SK-N-SH (cell line): ENCODE results near the gene SLC30A3. TPM values are rescaled to one million over a fixed set of nuclear protein-coding genes. Genes with fewer than 3 reads are reported as not detected.

Experiments
- CTCF ChIA-PET: fragments of 300-600, 350-600 bp; formaldehyde crosslinking; extraction: SDS; loops from one replicate; lab custom pipeline; 2021; lab: Yijun Ruan, JAX
- POLR2A ChIA-PET: fragments of 350-600 bp; sonication (Branson Sonifier 250); formaldehyde crosslinking; extraction: SDS; loops from one replicate; lab custom pipeline; 2020; ENCODE audit warnings: antibody characterized with exemption, inconsistent platforms; lab: Yijun Ruan, JAX
- DNase-seq: peaks from one replicate; pipeline ENCODE4 v3.0.0; 2012
- H2AFZ ChIP-seq: fragments of 200-600 bp; sonication (generic); 2 replicates; pipeline ENCODE4 v1.8.1; 2016; ENCODE audit warnings: antibody characterized with exemption, mild to moderate bottlenecking, low read depth
- H3F3A ChIP-seq: fragments of 200-600 bp; sonication (generic); replicated peaks from 2 replicates; pipeline ENCODE3; 2016; ENCODE audit warnings: antibody characterized with exemption, mild to moderate bottlenecking; ENCODE audit not compliant: insufficient read depth
- H3K27ac ChIP-seq, 2 experiments: fragments of 200-500 bp in 1 of 2; fragments of 200-600 bp in 1 of 2; sonication (Bioruptor generic) in 1 of 2; sonication (generic), shearing (Covaris generic) in 1 of 2; 2 replicates each; pipeline versions ENCODE4 v1.5.1 to v1.6.1; 2014 to 2016; ENCODE audit warnings: low read depth in 2 of 2, inconsistent platforms in 1 of 2, low read length in 1 of 2, mild to moderate bottlenecking in 1 of 2, mixed read lengths in 1 of 2
- H3K27me3 ChIP-seq: fragments of 200-600 bp; sonication (generic), shearing (Covaris generic); 2 replicates; pipeline ENCODE4 v1.6.1; 2016; ENCODE audit warnings: mixed run types; ENCODE audit not compliant: insufficient read depth
- H3K36me3 ChIP-seq, 2 experiments: fragments of 200-500 bp in 1 of 2; fragments of 200-600 bp in 1 of 2; sonication (Bioruptor generic) in 1 of 2; sonication (generic) in 1 of 2; replicated peaks in 1 of 2; 2 replicates each; pipeline versions ENCODE3 to v1.5.1; 2014 to 2016; ENCODE audit warnings: low read length in 1 of 2, mild to moderate bottlenecking in 1 of 2; ENCODE audit not compliant: insufficient read depth in 2 of 2, control insufficient read depth in 1 of 2
- H3K4me1 ChIP-seq, 2 experiments: fragments of 200-500 bp in 1 of 2; fragments of 200-600 bp in 1 of 2; sonication (Bioruptor generic) in 1 of 2; sonication (generic), shearing (Covaris generic) in 1 of 2; 2 replicates each; pipeline versions ENCODE4 v1.5.1 to v1.6.1; 2014 to 2016; ENCODE audit warnings: low read depth in 1 of 2, low read length in 1 of 2, mixed run types in 1 of 2; ENCODE audit not compliant: insufficient read depth in 2 of 2, control insufficient read depth in 1 of 2
- H3K4me2 ChIP-seq: fragments of 200-600 bp; sonication (generic), shearing (Covaris generic); 2 replicates; pipeline ENCODE4 v1.6.1; 2017; ENCODE audit warnings: mixed run types
- H3K4me3 ChIP-seq, 2 experiments: fragments of 200-500 bp in 1 of 2; fragments of 200-600 bp in 1 of 2; sonication (Bioruptor generic) in 1 of 2; sonication (generic), shearing (Covaris generic) in 1 of 2; 2 replicates each; pipeline versions ENCODE4 v1.5.1 to v1.8.1; 2014 to 2016; ENCODE audit warnings: low read depth in 2 of 2, inconsistent platforms in 1 of 2, low read length in 1 of 2, mild to moderate bottlenecking in 1 of 2, mixed read lengths in 1 of 2, moderate library complexity in 1 of 2
- H3K79me2 ChIP-seq: fragments of 200-600 bp; sonication (generic); 2 replicates; pipeline ENCODE4 v1.8.1; 2017; ENCODE audit warnings: mild to moderate bottlenecking; ENCODE audit not compliant: insufficient read depth
- H3K9ac ChIP-seq: fragments of 200-600 bp; sonication (generic); 2 replicates; pipeline ENCODE4 v1.6.1; 2017; ENCODE audit warnings: mixed run types
- H3K9me2 ChIP-seq: fragments of 200-600 bp; sonication (generic); 2 replicates; pipeline ENCODE4 v1.6.1; 2017; ENCODE audit warnings: mixed run types
- H3K9me3 ChIP-seq: fragments of 200-600 bp; sonication (generic); 2 replicates; pipeline ENCODE4 v1.6.1; 2017; ENCODE audit warnings: mixed run types, mild to moderate bottlenecking, moderate library complexity
- H4K20me1 ChIP-seq: fragments of 200-600 bp; sonication (generic); 2 replicates; pipeline ENCODE4 v1.6.1; 2017; ENCODE audit warnings: mild to moderate bottlenecking, mixed run types; ENCODE audit not compliant: insufficient read depth
- EP300 ChIP-seq, 2 experiments: IDR thresholded peaks; 2 replicates each; pipeline versions ENCODE4 v1.4.0 to v1.6.1; 2012; ENCODE audit warnings: borderline replicate concordance in 1 of 2, low read depth in 1 of 2, low read length in 1 of 2
- EZH2phosphoT487 ChIP-seq: fragments of 200-600 bp; sonication (generic); IDR thresholded peaks from 2 replicates; pipeline ENCODE4 v1.6.1; 2017; ENCODE audit warnings: low read depth, mixed run types, mild to moderate bottlenecking, antibody characterized with exemption, moderate library complexity, borderline replicate concordance
- IRF3 ChIP-seq: fragments of 150-350 bp; IDR thresholded peaks from 2 replicates; pipeline ENCODE4 v1.6.1; 2016; ENCODE audit warnings: mild to moderate bottlenecking, low read depth, low read length
- JUND ChIP-seq: IDR thresholded peaks from 2 replicates; pipeline ENCODE4 v1.4.0; 2012
- MEF2A ChIP-seq: IDR thresholded peaks from 2 replicates; pipeline ENCODE4 v1.4.0; 2012; ENCODE audit warnings: low read depth, borderline replicate concordance
- NFIC ChIP-seq: IDR thresholded peaks from 2 replicates; pipeline ENCODE4 v1.4.0; 2012; ENCODE audit warnings: borderline replicate concordance
- PBX3 ChIP-seq: IDR thresholded peaks from 2 replicates; pipeline ENCODE4; 2012
- POLR2AphosphoS5 ChIP-seq: IDR thresholded peaks from 2 replicates; pipeline ENCODE4 v1.6.1; 2012; ENCODE audit warnings: low read depth, low read length
- RCOR1 ChIP-seq: fragments of 150-350 bp; IDR thresholded peaks from 2 replicates; pipeline ENCODE4 v1.6.1; 2017; ENCODE audit warnings: antibody characterized with exemption, low read length
- RFX5 ChIP-seq: IDR thresholded peaks from 2 replicates; pipeline ENCODE4 v1.6.1; 2012; ENCODE audit warnings: mild to moderate bottlenecking, improper control_type of control experiment, low read length
- RXRA ChIP-seq: IDR thresholded peaks from 2 replicates; pipeline ENCODE4 v1.4.0; 2012; ENCODE audit warnings: low read depth, mild to moderate bottlenecking, borderline replicate concordance
- TAF1 ChIP-seq: IDR thresholded peaks from 2 replicates; pipeline ENCODE4 v1.6.1; 2012; ENCODE audit warnings: low read depth, mild to moderate bottlenecking, low read length, moderate library complexity, borderline replicate concordance
- TCF12 ChIP-seq: IDR thresholded peaks from 2 replicates; pipeline ENCODE4 v1.4.0; 2012
- YY1 ChIP-seq: IDR thresholded peaks from 2 replicates; pipeline ENCODE4 v1.4.0; 2012; ENCODE audit warnings: low read depth, mild to moderate bottlenecking
- WGBS: methylation state at CpG from one replicate; pipeline ENCODE4 v1.1.6; 2017; ENCODE audit warnings: low lambda C conversion rate; 5-methylcytosine and 5-hydroxymethylcytosine counted together
- polyA plus RNA-seq, 3 experiments: library from polyadenylated mRNA; depleted of rRNA; stranded (reverse); fragments of >200 nt; gene quantifications; 2 replicates each; pipeline ENCODE4 v1.2.3, GENCODE V29; 2012
- TF ChIP-seq, protein P1 (sequence below): IDR thresholded peaks from 2 replicates; pipeline ENCODE4 v1.4.0; 2012; ENCODE audit warnings: low read depth, borderline replicate concordance
- TF ChIP-seq, protein P2 (sequence below): IDR thresholded peaks from 2 replicates; pipeline ENCODE4 v1.6.1; 2012; ENCODE audit warnings: mild to moderate bottlenecking, low read depth, low read length, moderate library complexity
- TF ChIP-seq, protein P3 (sequence below): IDR thresholded peaks from 2 replicates; pipeline ENCODE4 v1.4.0; 2012; ENCODE audit warnings: low read depth, borderline replicate concordance
- TF ChIP-seq, protein P4 (sequence below): IDR thresholded peaks from 2 replicates; pipeline ENCODE4 v1.4.0; 2012; ENCODE audit warnings: low read depth

Gene SLC30A3
- polyA plus RNA-seq, 1 of the 3 experiments (the other 2 are of a cell fraction), result 1.1 TPM

DNA sequence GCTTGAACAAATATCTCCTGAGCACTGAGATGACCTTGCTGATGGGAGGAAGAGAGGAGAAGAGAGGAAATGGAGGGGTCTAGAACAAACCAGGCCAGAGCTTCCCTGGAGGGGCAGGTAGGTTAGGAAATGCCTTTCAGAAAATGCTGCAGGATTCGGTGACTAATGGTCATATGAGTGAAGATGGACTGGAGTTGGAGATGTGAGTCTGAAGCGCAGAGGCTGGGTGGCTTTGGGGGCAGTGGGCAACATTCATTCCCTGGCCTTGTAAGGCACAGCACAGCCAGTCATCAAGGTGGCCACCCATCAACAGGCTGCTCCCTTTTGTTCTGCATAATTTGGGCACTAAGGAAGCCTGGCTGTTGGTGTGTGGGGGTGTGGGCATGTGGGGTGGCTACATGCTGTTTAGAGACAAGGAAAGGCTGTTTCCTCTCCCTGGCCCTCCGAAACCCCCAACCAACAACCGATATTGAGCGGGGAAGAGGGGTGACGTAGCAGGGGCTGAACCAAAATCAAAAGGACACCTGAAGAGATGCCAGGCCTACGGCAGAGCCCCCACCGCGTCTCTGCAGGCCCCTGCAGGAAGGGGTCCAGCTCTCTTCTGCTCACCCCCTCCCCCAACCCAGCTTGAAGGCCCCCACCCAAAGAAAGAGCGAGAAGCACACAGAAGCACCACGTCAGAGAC, 1.5 kb downstream of the SLC30A3 start:
- Histone ChIP-seq H3F3A (peaks cover 7% of the 10 kb centered on the region), H3K36me3 (no peaks in the 10 kb centered on the region), H3K9me3 (no peaks in the 10 kb centered on the region), H3K4me2 (no peak overlapping the region; the same call in 1 of the 2 replicates), H3K4me3 (no peak overlapping the region), H3K27ac (no peak overlapping the region), H2AFZ (no peak overlapping the region), H3K79me2 (no peaks in the 10 kb centered on the region), H3K9me2 (no peaks in the 10 kb centered on the region), H3K9ac (no peak overlapping the region), H3K27me3 (peaks cover 59% of the 10 kb centered on the region), H3K4me1 (peaks cover 9 to 28% of the 10 kb centered on the region in 2 experiments; a peak in 1 of 4 replicates), H4K20me1 (no peaks in the 10 kb centered on the region)
- CTCF ChIA-PET, result interaction anchor here (0.7 to 14.1 kb wide), 5 partner anchors 9 to 91 kb away, joined by 3 to 392 read pairs (median 85); partner anchors contain the start of gene TRIM54
- no peak for DNase-seq
- 91% methylated on average over 11 of the region's 11 CpGs for WGBS
- POLR2A ChIA-PET, result interaction anchor here (0.7 kb wide), 1 partner anchor 663 kb away, joined by 3 read pairs; no protein-coding TSS in a partner anchor
- TF ChIP-seq MEF2A (no peak), JUND (no peak), RFX5 (no peak), RXRA (no peak), EZH2phosphoT487 (no peak), RCOR1 (no peak), YY1 (no peak), TCF12 (no peak), EP300 (IDR thresholded peaks at IDR 0.05; ENCODE audit: borderline replicate concordance in 1 of 2, low read depth in 1 of 2, low read length in 1 of 2) (no peak), TAF1 (no peak), IRF3 (no peak), PBX3 (no peak), NFIC (no peak), POLR2AphosphoS5 (no peak)
- TF ChIP-seq, protein P1, sequence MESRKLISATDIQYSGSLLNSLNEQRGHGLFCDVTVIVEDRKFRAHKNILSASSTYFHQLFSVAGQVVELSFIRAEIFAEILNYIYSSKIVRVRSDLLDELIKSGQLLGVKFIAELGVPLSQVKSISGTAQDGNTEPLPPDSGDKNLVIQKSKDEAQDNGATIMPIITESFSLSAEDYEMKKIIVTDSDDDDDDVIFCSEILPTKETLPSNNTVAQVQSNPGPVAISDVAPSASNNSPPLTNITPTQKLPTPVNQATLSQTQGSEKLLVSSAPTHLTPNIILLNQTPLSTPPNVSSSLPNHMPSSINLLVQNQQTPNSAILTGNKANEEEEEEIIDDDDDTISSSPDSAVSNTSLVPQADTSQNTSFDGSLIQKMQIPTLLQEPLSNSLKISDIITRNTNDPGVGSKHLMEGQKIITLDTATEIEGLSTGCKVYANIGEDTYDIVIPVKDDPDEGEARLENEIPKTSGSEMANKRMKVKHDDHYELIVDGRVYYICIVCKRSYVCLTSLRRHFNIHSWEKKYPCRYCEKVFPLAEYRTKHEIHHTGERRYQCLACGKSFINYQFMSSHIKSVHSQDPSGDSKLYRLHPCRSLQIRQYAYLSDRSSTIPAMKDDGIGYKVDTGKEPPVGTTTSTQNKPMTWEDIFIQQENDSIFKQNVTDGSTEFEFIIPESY, result no peak
- TF ChIP-seq, protein P2, sequence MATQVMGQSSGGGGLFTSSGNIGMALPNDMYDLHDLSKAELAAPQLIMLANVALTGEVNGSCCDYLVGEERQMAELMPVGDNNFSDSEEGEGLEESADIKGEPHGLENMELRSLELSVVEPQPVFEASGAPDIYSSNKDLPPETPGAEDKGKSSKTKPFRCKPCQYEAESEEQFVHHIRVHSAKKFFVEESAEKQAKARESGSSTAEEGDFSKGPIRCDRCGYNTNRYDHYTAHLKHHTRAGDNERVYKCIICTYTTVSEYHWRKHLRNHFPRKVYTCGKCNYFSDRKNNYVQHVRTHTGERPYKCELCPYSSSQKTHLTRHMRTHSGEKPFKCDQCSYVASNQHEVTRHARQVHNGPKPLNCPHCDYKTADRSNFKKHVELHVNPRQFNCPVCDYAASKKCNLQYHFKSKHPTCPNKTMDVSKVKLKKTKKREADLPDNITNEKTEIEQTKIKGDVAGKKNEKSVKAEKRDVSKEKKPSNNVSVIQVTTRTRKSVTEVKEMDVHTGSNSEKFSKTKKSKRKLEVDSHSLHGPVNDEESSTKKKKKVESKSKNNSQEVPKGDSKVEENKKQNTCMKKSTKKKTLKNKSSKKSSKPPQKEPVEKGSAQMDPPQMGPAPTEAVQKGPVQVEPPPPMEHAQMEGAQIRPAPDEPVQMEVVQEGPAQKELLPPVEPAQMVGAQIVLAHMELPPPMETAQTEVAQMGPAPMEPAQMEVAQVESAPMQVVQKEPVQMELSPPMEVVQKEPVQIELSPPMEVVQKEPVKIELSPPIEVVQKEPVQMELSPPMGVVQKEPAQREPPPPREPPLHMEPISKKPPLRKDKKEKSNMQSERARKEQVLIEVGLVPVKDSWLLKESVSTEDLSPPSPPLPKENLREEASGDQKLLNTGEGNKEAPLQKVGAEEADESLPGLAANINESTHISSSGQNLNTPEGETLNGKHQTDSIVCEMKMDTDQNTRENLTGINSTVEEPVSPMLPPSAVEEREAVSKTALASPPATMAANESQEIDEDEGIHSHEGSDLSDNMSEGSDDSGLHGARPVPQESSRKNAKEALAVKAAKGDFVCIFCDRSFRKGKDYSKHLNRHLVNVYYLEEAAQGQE, result no peak
- TF ChIP-seq, protein P3, sequence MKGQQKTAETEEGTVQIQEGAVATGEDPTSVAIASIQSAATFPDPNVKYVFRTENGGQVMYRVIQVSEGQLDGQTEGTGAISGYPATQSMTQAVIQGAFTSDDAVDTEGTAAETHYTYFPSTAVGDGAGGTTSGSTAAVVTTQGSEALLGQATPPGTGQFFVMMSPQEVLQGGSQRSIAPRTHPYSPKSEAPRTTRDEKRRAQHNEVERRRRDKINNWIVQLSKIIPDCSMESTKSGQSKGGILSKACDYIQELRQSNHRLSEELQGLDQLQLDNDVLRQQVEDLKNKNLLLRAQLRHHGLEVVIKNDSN, result no peak
- TF ChIP-seq, protein P4, sequence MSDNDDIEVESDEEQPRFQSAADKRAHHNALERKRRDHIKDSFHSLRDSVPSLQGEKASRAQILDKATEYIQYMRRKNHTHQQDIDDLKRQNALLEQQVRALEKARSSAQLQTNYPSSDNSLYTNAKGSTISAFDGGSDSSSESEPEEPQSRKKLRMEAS, result no peak
